Stimulated activated CD4-positive, alpha-beta T cell treated with anti-CD3 and anti-CD28 coated beads, Interleukin-12 subunit alpha, Interleukin-12 subunit beta, amount 100 ng/mL, for 24 hours (primary cell): ENCODE measurements around the gene RBM12.
"Not testable (repeated sequence)": the region's sequence is repeated elsewhere in the genome, so short reads cannot be mapped to it uniquely, and the experiment has no call there.

ENCODE experiments used
- DNase-seq, 2 experiments: peaks; one replicate each; pipeline ENCODE4 v3.0.0-alpha.2; 2020; ENCODE audit warnings: low read depth in 2 of 2

RBM12 gene

GRCh38 chr20:35664466-35665206, at the start of gene RBM12, which contains the start of gene CPNE1:
RBM12 (minus strand) TSS chr20:35664900; CDS start chr20:35655322, 9,578 bp downstream.
CPNE1 (minus strand) TSS chr20:35664900; CDS start chr20:35632923, 31,977 bp downstream.
- DNase-seq: peak; percentile 88

GRCh38 chr20:35714127-35714526, 49.4 kb upstream of the RBM12 start:
- DNase-seq: no peak

GRCh38 chr20:35713120-35713519, 48.4 kb upstream of the RBM12 start:
- DNase-seq: not testable (repeated sequence)

GRCh38 chr20:35711588-35712209, 47.0 kb upstream of the RBM12 start:
- no peak for DNase-seq

- DNase-seq: no peak
Observed at GRCh38 chr20:35710884-35711587, 46.3 kb upstream of the RBM12 start.

- DNase-seq: no peak
Observed at GRCh38 chr20:35710039-35710438, 45.3 kb upstream of the RBM12 start.

- DNase-seq: no peak
Observed at GRCh38 chr20:35709259-35709658, 44.6 kb upstream of the RBM12 start.

GRCh38 chr20:35708502-35708901, 43.8 kb upstream of the RBM12 start:
- no peak for DNase-seq

GRCh38 chr20:35706591-35707529, 42.2 kb upstream of the RBM12 start:
- not testable (repeated sequence) for DNase-seq

- not testable (repeated sequence) for DNase-seq
Observed at GRCh38 chr20:35705894-35706293, 41.2 kb upstream of the RBM12 start.

GRCh38 chr20:35704514-35705261, 40.0 kb upstream of the RBM12 start:
- DNase-seq: no peak

GRCh38 chr20:35702824-35703695, 38.4 kb upstream of the RBM12 start:
- DNase-seq: no peak

GRCh38 chr20:35702051-35702823, 37.5 kb upstream of the RBM12 start:
- no peak for DNase-seq

GRCh38 chr20:35700625-35701148, 36.0 kb upstream of the RBM12 start:
- no peak for DNase-seq

GRCh38 chr20:35699957-35700624, 35.4 kb upstream of the RBM12 start:
- DNase-seq: no peak

- DNase-seq: peak; percentile 69 to 81
Observed at GRCh38 chr20:35699127-35699956, 34.6 kb upstream of the RBM12 start, which contains the start of the genes NFS1 and ROMO1. NFS1 (minus strand) TSS chr20:35699352; CDS start chr20:35699288, 64 bp downstream. ROMO1 (plus strand) TSS chr20:35699405; CDS start chr20:35699633, 228 bp downstream.
